Measurements from ENCODE around the gene LPAR5.
"Not testable (repeated sequence)": the region's sequence is repeated elsewhere in the genome, so short reads cannot be mapped to it uniquely, and the experiment has no call there.

LPAR5 gene

DNA sequence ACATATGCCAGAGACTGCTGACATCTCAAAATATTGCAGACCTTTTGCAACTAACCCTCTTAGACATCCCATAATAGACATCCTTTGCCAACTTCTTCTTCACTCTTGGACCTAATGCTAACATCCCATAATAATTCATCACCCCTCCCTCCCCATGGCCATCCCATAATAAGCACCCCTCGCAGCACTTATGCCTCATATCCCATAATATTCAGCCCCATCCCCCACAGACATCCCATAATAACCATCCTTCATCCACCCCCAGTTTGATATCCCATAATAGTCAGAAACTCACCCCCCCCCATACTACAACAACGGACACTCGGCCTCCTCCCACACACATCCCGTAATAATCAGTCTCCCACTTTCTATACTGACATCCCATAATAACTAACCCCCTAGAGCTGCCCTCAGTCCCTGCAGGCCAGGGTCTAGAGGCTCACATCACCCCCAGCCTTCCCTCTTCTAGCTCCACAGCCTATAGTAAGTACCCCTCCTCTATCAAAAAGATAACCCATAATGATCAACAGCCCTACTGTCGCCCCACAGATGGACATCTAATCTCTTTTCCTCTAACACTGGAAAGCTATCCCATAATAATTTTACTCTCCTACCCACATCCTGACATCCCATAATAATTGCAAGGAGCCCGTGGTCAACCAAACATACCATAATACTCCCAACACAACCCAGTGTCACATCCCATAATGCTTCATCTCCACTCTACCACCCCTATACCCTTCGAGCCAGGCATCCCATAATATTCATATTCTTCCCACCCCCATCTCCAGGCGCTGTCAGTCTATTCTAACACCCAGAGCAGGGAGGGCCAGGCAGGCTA is 27.8 kb downstream of the LPAR5 start:
- DNase-seq (ENCODE audit: low read depth in 2 of 2), result no peak

DNA sequence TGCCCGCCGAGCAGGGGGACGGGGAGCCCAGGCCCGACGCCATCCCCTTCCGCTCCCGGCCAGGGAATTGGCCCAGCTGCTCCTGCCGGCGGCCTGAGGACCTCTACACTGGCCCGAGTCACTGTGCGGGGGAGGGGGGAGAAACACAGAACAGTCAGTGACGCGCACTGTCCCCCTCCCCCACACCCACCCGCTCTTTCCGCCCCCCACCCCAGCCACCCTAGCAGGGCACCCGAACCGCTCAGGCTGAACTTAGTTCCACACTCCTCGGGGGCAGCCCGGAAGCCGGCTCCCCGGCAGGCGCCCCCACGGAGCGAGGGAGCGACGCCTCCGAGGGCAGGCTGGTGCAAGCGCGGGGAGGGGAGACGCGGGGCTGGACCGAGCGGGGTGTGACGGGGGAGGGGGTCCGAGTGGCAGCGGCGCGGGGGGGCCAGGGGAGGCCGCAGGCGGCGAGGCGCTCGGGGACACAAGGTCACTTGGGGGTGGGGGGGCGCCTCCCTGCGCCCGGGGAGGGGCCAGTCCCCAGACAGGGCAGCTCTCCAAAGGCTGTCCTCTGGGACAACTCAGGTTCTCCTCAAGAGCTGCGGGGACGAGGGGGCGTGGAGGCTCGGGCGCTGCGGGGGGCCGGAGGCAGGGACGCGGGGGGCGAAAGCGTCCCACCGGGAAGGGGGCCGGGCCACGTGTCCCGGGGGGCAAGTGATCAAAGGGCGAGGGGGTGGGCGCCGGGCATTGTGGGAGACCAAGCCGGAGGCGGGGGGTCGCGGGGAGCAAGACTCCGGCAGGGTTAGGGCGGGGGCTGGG is 29.2 kb downstream of the LPAR5 start:
- DNase-seq (ENCODE audit: low read depth in 2 of 2), result no peak

GRCh38 chr12:6605421-6606330 is 30.1 kb downstream of the LPAR5 start:
- no peak for DNase-seq (ENCODE audit: low read depth in 2 of 2)

- no peak for DNase-seq (ENCODE audit: low read depth in 2 of 2)
Observed at GRCh38 chr12:6604259-6605029, 31.3 kb downstream of the LPAR5 start.

GRCh38 chr12:6603095-6603567 is 32.6 kb downstream of the LPAR5 start:
- DNase-seq (ENCODE audit: low read depth in 2 of 2), result no peak

GRCh38 chr12:6602526-6602925 is 33.2 kb downstream of the LPAR5 start:
- no peak for DNase-seq (ENCODE audit: low read depth in 2 of 2)

DNA sequence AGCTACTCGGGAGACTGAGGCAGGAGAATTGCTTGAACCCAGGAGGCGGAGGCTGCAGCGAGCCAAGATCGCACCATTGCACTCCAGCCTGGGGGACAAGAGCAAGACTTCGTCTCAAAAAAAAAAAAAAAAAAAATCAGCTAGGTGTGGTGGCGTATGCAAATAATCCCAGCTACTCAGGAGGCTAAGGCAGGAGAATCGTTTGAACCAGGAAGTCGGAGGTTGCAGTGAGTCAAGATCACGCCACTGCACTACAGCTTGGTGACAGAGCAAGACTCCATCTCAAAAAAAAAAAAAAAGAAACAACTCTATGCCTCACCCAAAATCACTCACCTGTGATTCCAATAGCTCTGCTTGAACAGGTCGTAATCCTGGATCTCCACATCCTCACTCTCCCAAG is 40.1 kb downstream of the LPAR5 start:
- DNase-seq (ENCODE audit: low read depth in 2 of 2), result not testable (repeated sequence)

DNA sequence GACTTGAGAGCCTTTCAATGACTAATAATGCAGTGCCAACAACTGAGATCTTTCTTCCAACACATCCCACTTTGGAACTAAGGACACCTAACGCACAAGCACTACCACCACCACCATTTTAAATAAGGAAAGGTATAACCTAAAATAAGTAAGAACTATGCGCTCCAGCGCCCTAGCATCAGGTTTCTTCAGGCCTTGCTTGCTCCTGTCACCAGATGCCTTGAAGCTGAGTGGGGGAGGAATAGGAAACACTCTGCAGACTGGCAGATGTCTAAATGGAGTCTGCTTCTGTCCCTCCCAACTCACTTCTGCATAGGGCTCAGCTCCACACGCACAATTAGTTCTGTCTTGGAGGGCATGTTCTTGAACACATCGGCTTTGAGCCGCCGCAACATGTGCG is 43.7 kb downstream of the LPAR5 start:
- no peak for DNase-seq (ENCODE audit: low read depth in 2 of 2)

- DNase-seq (ENCODE audit: low read depth in 2 of 2), result not testable (repeated sequence)
Observed at GRCh38 chr12:6586569-6586968, 49.2 kb downstream of the LPAR5 start.

DNA sequence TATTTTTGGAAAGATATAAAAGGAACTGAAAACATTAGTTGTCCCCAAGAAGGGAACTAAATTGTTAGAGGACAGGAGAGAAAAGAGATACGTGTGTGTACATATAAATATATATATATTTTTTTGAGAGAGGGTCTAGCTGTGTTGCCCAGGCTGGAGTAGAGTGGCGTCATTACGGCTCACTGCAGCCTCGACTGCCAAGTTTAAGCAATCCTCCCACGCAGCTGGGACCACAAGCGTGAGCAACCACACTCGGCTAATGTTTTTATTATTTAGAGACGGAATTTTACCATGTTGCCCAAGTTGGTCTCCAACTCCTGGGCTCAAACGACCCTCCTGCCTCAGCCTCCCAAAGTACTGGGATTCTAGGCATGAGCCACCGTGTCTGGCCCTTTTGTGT is 51.5 kb downstream of the LPAR5 start:
- DNase-seq (ENCODE audit: low read depth in 2 of 2), result no peak

GRCh38 chr12:6582959-6583358 is 52.8 kb downstream of the LPAR5 start:
- no peak for DNase-seq (ENCODE audit: low read depth in 2 of 2)

GRCh38 chr12:6582196-6582595 is 53.6 kb downstream of the LPAR5 start:
- no peak for DNase-seq (ENCODE audit: low read depth in 2 of 2)

DNA sequence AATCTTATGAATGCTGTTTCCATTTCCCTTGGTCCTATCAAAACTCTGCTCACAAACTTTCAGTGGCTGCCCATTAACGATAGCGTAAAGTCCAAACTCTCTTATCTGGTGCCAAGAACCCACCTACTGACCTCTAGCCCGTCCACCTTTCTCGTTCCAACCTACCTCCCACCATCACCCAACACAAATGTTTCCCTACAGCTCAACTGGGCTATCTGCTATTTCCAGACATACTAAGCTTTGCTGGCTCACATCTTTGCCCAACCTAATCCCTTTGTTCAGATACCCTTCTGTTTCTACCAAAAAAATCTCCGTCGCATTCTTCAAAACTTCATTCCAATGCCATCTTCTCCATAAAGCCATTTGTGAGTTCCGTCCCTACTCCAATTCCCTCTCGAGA is 60.1 kb downstream of the LPAR5 start:
- no peak for DNase-seq (ENCODE audit: low read depth in 2 of 2)

DNA sequence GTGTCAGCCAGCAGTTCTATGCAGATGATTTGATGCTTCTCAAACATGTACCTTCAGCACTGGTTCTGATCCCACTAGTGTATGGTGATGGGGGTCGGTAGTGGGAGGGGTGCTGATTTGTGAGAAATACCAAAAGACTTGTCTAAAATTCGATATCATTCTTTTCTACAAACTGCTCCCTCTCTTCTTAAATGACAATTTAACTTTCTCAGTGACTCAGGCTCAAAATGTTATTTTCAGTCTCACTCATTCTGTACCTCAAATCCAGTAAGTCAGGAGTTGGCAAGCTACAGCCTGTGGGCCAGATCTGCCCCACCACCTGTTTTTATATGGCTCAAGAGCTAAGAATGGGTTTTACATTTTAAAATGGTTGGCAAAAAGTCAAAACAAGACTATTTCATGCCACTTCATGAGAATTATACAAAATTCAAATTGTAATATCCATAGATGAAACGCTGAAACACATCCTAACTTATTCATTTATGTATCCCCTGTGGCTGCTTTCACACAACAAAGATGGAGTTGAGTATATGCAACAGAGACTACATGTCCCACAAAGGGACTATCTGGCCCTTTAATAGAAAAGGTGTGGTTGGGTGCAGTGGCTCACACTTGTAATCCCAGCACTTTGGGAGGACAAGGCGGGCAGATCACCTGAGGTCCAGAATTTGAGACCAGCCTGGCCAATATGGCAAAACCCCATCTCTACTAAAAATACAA is 61.0 kb downstream of the LPAR5 start:
- DNase-seq (ENCODE audit: low read depth in 2 of 2), result no peak

GRCh38 chr12:6573001-6573400 is 62.8 kb downstream of the LPAR5 start:
- DNase-seq (ENCODE audit: low read depth in 2 of 2), result no peak

- no peak for DNase-seq (ENCODE audit: low read depth in 2 of 2)
Observed at GRCh38 chr12:6570264-6570887, 65.4 kb downstream of the LPAR5 start.

- DNase-seq (ENCODE audit: low read depth in 2 of 2), result no peak
Observed at GRCh38 chr12:6569786-6570185, 66.0 kb downstream of the LPAR5 start.

GRCh38 chr12:6569312-6569711 is 66.4 kb downstream of the LPAR5 start:
- no peak for DNase-seq (ENCODE audit: low read depth in 2 of 2)
